ENCODE results near the gene KLRC4. TPM values are rescaled to one million over a fixed set of nuclear protein-coding genes. Genes with fewer than 3 reads are reported as not detected.

The KLRC4 gene
- total and polyA plus RNA-seq, 2 of the 8 experiments (the other 6 are each of a cell fraction or from before 2014, with no cell fraction given), result not detected

DNA sequence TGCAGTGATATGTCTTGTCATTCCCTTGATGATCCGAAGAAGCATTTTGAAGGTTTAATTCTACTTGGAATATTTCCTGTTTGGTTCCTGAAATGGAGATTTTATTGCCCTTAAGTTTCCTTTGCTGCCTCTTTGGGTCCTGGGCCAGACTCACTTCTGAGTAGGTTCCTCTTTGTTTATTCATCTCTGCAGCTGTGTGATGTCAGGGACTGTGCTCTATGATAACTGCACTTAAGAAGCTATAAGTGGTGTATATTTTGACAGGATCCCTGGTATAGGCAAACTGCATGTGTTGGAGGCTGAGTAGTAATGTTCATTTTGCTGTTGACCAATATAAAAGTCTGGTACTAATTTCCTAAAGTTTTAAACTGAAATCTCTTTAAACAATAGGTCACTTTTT lies at the start of gene KLRC4 (continued):
- no peak for TF ChIP-seq RBBP5 (IDR thresholded peaks at IDR 0.05; ENCODE audit: borderline replicate concordance, low read depth, low read length)
- TF ChIP-seq ZNF274 (IDR thresholded peaks at IDR 0.05; ENCODE audit: borderline replicate concordance, extremely low read depth, low read length), result no peak
- no peak for TF ChIP-seq POLR2AphosphoS5 (IDR thresholded peaks at IDR 0.05; ENCODE audit: low read depth, low read length)
- TF ChIP-seq SUZ12 (IDR thresholded peaks at IDR 0.05; ENCODE audit: low read length), result no peak
- no peak for TF ChIP-seq KDM4A (IDR thresholded peaks at IDR 0.05; ENCODE audit: low read depth, low read length, severe bottlenecking)
- no peak for TF ChIP-seq BACH1 (IDR thresholded peaks at IDR 0.05; ENCODE audit: low read length)
- no peak for TF ChIP-seq JUN (IDR thresholded peaks at IDR 0.05; ENCODE audit: low read depth, low read length)
- no peak for TF ChIP-seq POU5F1 (IDR thresholded peaks at IDR 0.05; ENCODE audit: low read depth, low read length)
- no peak for TF ChIP-seq TEAD4 (IDR thresholded peaks at IDR 0.05; ENCODE audit: low read depth, low read length)

All from H1 (cell line).